ENCODE data around the gene ZFYVE1.

Gene ZFYVE1

DNA sequence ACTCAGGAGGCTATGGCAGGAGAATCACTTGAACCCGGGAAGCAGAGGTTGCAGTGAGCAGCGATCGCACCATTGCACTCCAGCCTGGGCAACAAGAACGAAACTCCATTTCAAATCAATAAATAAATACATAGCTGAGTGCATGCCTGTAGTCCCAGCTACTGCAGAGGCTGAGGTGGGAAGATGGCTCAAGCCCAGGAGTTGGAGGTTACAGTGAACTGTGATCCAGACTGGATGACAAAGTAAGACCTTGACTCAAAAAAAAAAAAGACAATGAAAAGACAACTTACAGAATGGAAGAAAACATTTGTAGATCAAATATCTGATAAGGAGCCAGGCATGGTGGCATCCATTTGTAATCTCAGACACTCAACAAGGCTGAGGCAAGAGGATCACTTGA lies 27.6 kb downstream of the ZFYVE1 start:
- H3K27ac ChIP-seq: no peak overlapping the region
- TF ChIP-seq, protein P1, sequence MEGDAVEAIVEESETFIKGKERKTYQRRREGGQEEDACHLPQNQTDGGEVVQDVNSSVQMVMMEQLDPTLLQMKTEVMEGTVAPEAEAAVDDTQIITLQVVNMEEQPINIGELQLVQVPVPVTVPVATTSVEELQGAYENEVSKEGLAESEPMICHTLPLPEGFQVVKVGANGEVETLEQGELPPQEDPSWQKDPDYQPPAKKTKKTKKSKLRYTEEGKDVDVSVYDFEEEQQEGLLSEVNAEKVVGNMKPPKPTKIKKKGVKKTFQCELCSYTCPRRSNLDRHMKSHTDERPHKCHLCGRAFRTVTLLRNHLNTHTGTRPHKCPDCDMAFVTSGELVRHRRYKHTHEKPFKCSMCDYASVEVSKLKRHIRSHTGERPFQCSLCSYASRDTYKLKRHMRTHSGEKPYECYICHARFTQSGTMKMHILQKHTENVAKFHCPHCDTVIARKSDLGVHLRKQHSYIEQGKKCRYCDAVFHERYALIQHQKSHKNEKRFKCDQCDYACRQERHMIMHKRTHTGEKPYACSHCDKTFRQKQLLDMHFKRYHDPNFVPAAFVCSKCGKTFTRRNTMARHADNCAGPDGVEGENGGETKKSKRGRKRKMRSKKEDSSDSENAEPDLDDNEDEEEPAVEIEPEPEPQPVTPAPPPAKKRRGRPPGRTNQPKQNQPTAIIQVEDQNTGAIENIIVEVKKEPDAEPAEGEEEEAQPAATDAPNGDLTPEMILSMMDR (conservative IDR thresholded peaks at IDR 0.05): no peak

DNA sequence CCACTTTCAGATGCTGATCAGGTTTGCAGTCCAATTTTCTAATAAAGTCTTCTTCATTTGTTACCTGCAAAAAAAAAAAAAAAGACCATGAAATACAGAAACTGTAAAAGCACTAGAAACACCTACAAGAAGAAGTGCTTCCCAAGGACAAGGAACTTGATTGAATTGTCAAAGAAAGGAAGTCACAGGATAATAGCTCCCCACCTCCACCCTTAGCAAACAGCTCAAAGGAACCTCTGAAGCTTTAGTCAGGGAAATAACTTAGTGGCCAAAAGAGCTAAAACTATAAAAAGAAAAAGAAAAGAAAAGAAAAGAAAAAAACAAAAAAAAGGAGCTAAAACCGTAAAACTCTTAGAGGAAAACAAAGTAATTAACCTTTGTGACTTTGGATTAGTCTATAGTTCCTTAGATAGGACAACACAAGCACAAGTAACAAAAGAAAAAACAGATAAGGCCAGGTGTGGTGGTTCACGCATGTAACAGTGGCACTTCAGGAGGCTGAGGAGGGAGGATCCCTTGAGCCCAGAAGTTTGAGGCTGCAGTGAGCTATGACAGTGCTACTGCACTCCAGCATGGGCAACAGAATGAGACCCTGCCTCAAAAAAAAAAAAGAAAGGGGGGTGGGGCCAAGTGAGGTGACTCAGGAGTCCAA lies 28.5 kb downstream of the ZFYVE1 start:
- TF ChIP-seq, protein P1 (conservative IDR thresholded peaks at IDR 0.05): no peak
- H3K27ac ChIP-seq: no peak overlapping the region

DNA sequence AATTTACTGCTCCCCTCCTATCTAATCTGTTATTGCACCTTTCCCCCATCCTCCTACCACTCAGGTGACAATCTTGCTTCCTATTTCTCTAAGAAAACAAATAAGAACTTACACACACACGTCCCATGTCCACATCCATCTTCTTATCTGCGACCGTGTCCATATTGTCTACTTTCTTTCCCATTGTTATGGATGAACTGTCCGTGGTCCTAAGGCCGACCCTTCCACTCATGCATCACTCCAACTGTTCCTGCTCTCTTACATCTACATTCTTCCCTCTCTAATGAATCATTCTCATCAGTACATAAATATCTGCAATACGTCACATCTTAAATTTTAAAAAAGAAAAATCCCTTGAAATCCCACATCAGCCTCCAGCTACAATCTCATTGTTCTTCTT lies 30.0 kb downstream of the ZFYVE1 start:
- H3K27ac ChIP-seq: no peak overlapping the region
- TF ChIP-seq, protein P1 (conservative IDR thresholded peaks at IDR 0.05): no peak

DNA sequence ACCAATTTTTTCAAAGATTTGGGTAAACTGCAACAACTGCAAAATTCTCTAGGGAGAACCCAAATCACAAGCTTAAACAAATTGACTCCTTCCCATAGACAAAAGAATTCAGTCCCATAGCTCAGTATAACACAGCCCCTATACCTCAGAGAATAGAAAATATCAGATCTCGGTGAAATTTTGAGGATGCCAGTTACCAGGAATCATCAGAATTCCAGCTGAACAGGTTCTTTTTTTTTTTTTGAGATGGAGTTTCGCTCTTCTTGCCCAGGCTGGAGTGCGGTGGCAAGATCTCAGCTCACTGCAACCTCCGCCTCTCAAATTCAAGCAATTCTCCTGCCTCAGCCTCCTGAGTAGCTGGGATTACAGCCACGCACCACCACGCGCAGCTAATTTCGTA lies 36.7 kb downstream of the ZFYVE1 start:
- H3K27ac ChIP-seq: no peak overlapping the region
- TF ChIP-seq, protein P1 (conservative IDR thresholded peaks at IDR 0.05): no peak

DNA sequence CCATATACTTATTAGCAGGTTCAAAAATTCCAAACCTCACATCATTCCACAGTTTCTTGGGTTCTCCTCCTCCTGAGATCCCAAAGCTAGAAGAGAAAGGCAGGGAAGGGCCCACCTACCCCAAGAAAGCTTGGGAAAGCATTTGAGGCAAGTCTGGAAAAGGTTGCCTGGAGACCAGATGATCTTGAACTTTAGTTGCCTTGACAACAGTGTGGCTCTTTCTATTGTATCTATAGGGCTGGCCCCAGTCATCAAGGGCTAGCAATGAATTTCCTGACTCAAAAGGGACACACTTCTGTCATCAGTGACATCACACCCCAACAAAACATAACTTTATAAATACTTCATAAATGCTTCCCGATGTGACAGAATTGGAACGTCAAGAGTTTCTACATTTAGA lies 40.0 kb downstream of the ZFYVE1 start:
- no peak overlapping the region for H3K27ac ChIP-seq
- TF ChIP-seq, protein P1 (conservative IDR thresholded peaks at IDR 0.05): no peak

DNA sequence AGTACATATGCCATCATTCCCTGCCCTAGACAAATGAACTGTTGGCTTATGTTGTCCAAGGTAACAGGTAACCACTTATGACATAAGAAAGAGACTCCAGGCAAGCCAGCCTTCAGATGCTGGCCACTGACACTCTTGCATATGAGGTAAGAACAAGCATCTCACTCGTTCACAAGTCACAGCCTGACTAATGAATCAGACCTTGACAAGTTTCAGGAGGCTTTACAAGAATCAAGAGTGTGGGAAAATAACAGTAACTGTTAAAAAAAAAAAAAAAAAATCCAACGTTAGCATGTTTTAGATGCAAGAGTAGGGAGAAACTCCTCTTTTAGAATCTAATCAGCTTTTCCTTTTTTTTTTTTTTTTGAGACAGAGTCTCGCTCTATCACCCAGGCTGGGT lies 40.7 kb downstream of the ZFYVE1 start:
- H3K27ac ChIP-seq: no peak overlapping the region
- TF ChIP-seq, protein P1 (conservative IDR thresholded peaks at IDR 0.05): no peak

DNA sequence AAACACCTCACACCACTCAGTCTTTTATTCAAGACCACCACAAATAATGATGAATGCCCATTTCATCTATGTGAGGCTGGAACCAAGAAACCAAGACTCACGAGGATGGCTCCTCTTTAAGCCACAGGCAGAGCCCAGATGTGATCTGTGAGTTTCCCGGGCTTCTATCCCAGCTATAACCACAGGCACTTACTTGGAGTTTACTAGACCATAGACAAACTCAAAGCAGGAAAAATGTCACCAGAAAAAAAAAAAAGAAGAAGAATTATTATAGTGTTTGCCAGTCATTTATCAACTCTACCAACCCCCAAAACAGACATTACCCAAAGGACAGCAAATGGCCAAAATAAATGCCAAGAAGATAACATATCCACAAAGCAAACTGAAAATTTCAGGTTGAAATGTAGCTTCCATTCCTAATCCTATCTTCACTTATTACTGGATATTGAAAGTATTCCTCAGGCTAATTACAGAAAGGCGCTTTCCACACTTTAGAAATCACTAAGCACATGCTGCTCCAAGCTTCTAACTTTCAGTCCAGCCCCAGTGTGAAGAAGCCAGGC lies 44.7 kb downstream of the ZFYVE1 start:
- TF ChIP-seq, protein P1 (conservative IDR thresholded peaks at IDR 0.05): no peak
- H3K27ac ChIP-seq: no peak overlapping the region
